OCI-LY3 (cell line): ENCODE measurements around the gene CRACR2B.

Source experiments
- H2AFZ ChIP-seq: fragments of 200-600, 300-600 bp; shearing (Covaris generic); 2 replicates; pipeline ENCODE4 v1.6.0; 2014; ENCODE audit warnings: antibody characterized with exemption, low read depth, low read length
- H3K27ac ChIP-seq: fragments of 200-600, 300-600 bp; sonication (generic); 2 replicates; pipeline ENCODE4 v1.5.1; 2014; ENCODE audit warnings: mild to moderate bottlenecking, low read length, moderate library complexity, mixed read lengths
- H3K27me3 ChIP-seq: fragments of 200-600, 300-600 bp; sonication (generic); 2 replicates; pipeline ENCODE4 v1.6.1; 2014; ENCODE audit warnings: low read depth, low read length, mixed read lengths
- H3K36me3 ChIP-seq: fragments of 200-600, 300-600 bp; sonication (generic); replicated peaks from 2 replicates; pipeline ENCODE3; 2014; ENCODE audit warnings: low read depth, low read length, mixed read lengths
- H3K4me1 ChIP-seq: fragments of 300-600, 200-600 bp; sonication (generic); 2 replicates; pipeline ENCODE4 v1.6.1; 2014; ENCODE audit warnings: low read length, mixed read lengths
- H3K4me2 ChIP-seq: fragments of 200-600, 300-600 bp; sonication (generic); 2 replicates; pipeline ENCODE4 v1.6.1; 2014; ENCODE audit warnings: low read length, mixed read lengths
- H3K4me3 ChIP-seq: fragments of 300-600, 200-600 bp; sonication (generic); 2 replicates; pipeline ENCODE4 v1.5.1; 2014; ENCODE audit warnings: antibody characterized with exemption, mild to moderate bottlenecking, low read length, moderate library complexity
- H3K79me2 ChIP-seq: fragments of 300-600, 200-600 bp; shearing (Covaris generic); 2 replicates; pipeline ENCODE4 v1.6.1; 2014; ENCODE audit warnings: mild to moderate bottlenecking, low read length, mixed read lengths
- H3K9ac ChIP-seq: fragments of 300-600, 200-600 bp; shearing (Covaris generic); 2 replicates; pipeline ENCODE4 v1.6.0; 2014; ENCODE audit warnings: mild to moderate bottlenecking, low read length, moderate library complexity
- H3K9me3 ChIP-seq: fragments of 200-600, 300-600 bp; shearing (Covaris generic); 2 replicates; pipeline ENCODE4 v1.6.1; 2014; ENCODE audit warnings: low read length, mixed read lengths; ENCODE audit not compliant: insufficient read depth
- H4K20me1 ChIP-seq: fragments of 200-600, 300-600 bp; sonication (generic); 2 replicates; pipeline ENCODE4 v1.6.1; 2016; ENCODE audit warnings: low read length, mixed read lengths; ENCODE audit not compliant: insufficient read depth
- EZH2phosphoT487 ChIP-seq: fragments of 200-600 bp; shearing (Covaris generic); IDR thresholded peaks from 2 replicates; pipeline ENCODE4 v1.6.1; 2018; ENCODE audit warnings: antibody characterized with exemption, mixed run types, low read depth
- TF ChIP-seq, protein P1 (sequence below): fragments of 200-600, 300-600 bp; sonication (generic); IDR thresholded peaks from 2 replicates; pipeline ENCODE4 v1.5.1; 2014; ENCODE audit warnings: antibody characterized with exemption, low read length, low read depth

CRACR2B gene

DNA sequence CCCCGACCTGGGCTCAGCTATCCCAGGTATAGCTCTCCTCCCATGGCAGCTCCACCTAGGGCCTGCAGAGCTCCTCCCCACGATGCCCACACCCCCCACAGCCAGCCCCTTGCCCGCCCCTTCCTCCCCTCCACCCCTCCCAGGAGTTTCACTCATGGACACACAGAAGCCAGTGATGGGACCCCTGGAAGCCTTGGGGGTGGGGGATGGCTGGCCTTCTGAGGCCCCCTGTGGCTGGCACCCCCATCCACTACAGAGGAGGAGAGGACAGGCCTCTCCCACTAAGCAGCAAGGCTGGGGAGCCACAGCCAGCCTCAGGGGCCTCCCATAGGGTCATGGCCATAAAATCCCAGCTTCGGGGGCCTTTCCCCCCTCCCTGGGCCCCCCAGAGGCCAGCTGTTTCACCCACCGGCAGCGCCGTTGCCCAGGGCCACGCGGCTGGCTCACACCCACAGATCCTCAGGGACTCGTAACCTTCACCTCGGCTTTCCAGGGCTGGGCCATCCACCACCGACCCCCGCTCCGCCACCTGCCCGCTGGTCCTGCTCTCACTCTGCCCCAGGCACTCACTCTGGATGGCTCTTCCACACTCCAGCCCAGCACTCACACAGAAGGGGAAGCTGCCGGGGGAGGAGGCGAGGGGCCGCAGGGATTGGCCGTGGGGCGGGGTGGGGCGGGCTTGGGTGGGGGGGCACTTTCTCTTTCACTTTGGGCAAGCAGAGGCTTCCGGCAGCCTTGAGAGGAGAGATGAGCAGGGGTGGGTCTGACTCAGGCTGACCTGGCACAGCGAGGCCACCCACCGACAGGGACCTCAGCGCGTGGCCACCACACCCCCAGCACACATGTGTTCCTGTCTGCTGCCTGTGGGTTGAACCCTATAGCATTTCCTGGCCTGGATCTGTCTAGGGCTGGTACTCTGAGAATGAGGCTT lies 31.8 kb upstream of the CRACR2B start:
- peak overlapping the region; percentile 92 for H3K4me3 ChIP-seq
- TF ChIP-seq, protein P1, sequence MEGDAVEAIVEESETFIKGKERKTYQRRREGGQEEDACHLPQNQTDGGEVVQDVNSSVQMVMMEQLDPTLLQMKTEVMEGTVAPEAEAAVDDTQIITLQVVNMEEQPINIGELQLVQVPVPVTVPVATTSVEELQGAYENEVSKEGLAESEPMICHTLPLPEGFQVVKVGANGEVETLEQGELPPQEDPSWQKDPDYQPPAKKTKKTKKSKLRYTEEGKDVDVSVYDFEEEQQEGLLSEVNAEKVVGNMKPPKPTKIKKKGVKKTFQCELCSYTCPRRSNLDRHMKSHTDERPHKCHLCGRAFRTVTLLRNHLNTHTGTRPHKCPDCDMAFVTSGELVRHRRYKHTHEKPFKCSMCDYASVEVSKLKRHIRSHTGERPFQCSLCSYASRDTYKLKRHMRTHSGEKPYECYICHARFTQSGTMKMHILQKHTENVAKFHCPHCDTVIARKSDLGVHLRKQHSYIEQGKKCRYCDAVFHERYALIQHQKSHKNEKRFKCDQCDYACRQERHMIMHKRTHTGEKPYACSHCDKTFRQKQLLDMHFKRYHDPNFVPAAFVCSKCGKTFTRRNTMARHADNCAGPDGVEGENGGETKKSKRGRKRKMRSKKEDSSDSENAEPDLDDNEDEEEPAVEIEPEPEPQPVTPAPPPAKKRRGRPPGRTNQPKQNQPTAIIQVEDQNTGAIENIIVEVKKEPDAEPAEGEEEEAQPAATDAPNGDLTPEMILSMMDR, result no peak
- TF ChIP-seq EZH2phosphoT487, result no peak
- H2AFZ ChIP-seq, result no peak overlapping the region
- H3K9ac ChIP-seq, result peak overlapping the region; percentile 90
- peak overlapping the region; percentile 78 for H3K27ac ChIP-seq
- no peaks in the 10 kb centered on the region for H3K27me3 ChIP-seq
- peaks cover 3% of the 10 kb centered on the region for H3K36me3 ChIP-seq
- H3K79me2 ChIP-seq, result peaks cover 34% of the 10 kb centered on the region
- H4K20me1 ChIP-seq, result peaks cover 6% of the 10 kb centered on the region; the same call in 1 of the 2 replicates
- no peaks in the 10 kb centered on the region for H3K9me3 ChIP-seq
- peaks cover 14% of the 10 kb centered on the region for H3K4me1 ChIP-seq
- peak overlapping the region; percentile 98 for H3K4me2 ChIP-seq

- peak overlapping the region; percentile 90 for H3K9ac ChIP-seq
- peaks cover 3% of the 10 kb centered on the region for H3K36me3 ChIP-seq
- H2AFZ ChIP-seq, result no peak overlapping the region
Measured at GRCh38 chr11:796565-797295, 31.0 kb upstream of the CRACR2B start.

DNA sequence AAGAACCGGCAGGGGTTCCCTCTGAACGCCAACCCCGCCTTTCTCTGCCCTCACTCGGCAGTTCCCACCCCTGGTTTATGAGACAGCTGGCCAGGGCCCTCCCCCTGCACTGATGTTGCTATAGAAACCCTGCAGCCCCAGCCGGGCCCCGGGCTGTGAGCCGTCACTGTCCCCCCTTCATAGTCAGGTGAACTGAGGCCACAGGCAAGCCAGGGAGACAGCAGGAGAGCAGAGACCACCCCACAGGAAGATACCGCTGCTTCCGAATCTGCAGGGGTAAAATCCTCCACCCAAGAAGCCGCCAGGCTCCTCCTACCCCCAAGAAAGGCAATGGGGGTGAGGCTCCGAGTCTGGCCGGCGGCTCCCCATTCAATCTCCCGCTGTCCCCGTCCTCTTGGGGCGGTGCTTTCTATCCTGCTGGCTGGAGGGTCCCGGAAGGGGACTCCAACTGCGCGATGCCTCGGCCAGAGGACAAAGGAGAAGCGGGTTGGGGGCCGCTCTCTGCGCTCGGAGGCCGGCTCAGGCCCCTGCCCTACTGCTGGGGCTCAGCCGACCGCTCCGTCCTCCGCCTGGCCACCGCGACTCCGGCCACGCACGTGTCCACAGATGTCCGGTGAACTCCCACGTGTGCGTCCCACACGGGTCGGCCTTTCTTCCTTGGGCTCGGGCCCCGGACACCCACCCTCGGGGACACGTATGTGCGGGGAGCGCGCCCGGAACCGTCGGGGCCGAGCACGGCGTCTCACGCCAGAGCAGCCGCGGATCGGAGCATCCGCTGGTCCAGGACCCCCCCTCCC lies 30.2 kb upstream of the CRACR2B start:
- TF ChIP-seq, protein P1, result no peak
- TF ChIP-seq EZH2phosphoT487, result no peak
- peak overlapping the region; percentile 92 for H3K4me3 ChIP-seq
- H3K27ac ChIP-seq, result peak overlapping the region; percentile 78
- H2AFZ ChIP-seq, result peak overlapping the region; percentile 58; the same call in 1 of the 2 replicates
- no peaks in the 10 kb centered on the region for H3K9me3 ChIP-seq
- H3K27me3 ChIP-seq, result no peaks in the 10 kb centered on the region
- no peaks in the 10 kb centered on the region for H3K36me3 ChIP-seq
- H4K20me1 ChIP-seq, result peaks cover 4% of the 10 kb centered on the region; the same call in 1 of the 2 replicates
- peak overlapping the region; percentile 98 for H3K4me2 ChIP-seq
- peak overlapping the region; percentile 90 for H3K9ac ChIP-seq
- peaks cover 34% of the 10 kb centered on the region for H3K79me2 ChIP-seq
- H3K4me1 ChIP-seq, result peaks cover 14% of the 10 kb centered on the region

More at GRCh38 chr11:796565-797295, 31.0 kb upstream of the CRACR2B start:
- peaks cover 14% of the 10 kb centered on the region for H3K4me1 ChIP-seq
- peaks cover 4% of the 10 kb centered on the region; the same call in 1 of the 2 replicates for H4K20me1 ChIP-seq
- H3K9me3 ChIP-seq, result no peaks in the 10 kb centered on the region
- TF ChIP-seq EZH2phosphoT487, result no peak
- TF ChIP-seq, protein P1, result no peak
- H3K79me2 ChIP-seq, result peaks cover 34% of the 10 kb centered on the region
- no peaks in the 10 kb centered on the region for H3K27me3 ChIP-seq
- H3K4me2 ChIP-seq, result peak overlapping the region; percentile 98
- peak overlapping the region; percentile 92 for H3K4me3 ChIP-seq
- peak overlapping the region; percentile 78 for H3K27ac ChIP-seq
